ENCODE results near the gene RIN2.

The RIN2 gene

GRCh38 chr20:19807191-19807945 is 49.3 kb downstream of the RIN2 start:
- ATAC-seq: no peak
- peaks cover 22% of the 10 kb centered on the region for H3K4me1 Mint-ChIP-seq
- H3K36me3 Mint-ChIP-seq: no peaks in the 10 kb centered on the region
- H3K9me3 Mint-ChIP-seq: no peaks in the 10 kb centered on the region
- H3K27ac Mint-ChIP-seq: no peak overlapping the region
- H3K4me3 Mint-ChIP-seq: no peak overlapping the region
- no peaks in the 10 kb centered on the region for H3K27me3 Mint-ChIP-seq
